Stromal cell of bone marrow (primary cell): ENCODE data around the gene PSMA4.
"Not testable (repeated sequence)": the region's sequence is repeated elsewhere in the genome, so short reads cannot be mapped to it uniquely, and the experiment has no call there.

Source experiments
- DNase-seq: peaks from one replicate; pipeline ENCODE4 v3.0.0-alpha.2; 2012; ENCODE audit warnings: low read depth

The PSMA4 gene

DNA sequence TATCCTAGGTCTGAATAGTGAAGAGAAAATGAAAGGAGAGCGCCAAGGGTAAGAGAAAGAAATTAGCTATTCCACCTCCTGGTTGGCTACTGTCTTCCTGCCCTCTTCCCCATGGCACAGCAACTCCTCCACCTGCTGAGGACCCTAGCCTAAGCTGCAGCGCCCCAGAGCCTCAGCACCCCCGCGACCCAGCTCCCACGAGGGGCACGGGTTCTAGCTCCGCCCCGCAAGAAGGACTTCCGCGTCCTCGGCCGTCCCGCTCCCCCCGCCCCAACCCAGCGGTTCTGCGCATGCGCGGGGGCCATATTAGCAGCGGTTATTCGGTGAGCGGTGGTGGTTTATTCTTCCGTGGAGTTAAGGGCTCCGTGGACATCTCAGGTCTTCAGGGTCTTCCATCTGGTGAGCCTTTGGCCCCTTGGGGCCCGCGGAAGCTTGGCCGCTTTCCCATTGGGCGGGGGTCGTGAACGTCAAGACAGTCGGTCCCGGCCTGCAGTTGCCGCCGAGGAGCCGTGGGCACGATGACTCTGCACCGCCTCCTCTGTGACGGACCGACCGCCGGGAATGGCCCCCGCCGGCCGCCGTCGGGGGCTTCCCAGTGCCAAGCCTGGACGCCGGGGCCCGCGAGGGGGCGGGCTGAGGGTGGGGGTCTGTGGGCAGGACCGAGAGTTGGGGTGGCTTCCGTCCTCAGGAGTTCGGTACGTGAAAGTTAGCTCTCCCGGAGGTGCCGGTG is at the start of gene PSMA4:
Gene PSMA4 (plus strand): TSS at position 304 of the 730 bp plus-strand sequence. CDS start 1,484 bp downstream, outside the sequence.
- DNase-seq, result peak; percentile 73

- DNase-seq, result peak; percentile 15
These were observed 47.4 kb upstream of the PSMA4 start for GRCh38 chr15:78492872-78493271.

DNA sequence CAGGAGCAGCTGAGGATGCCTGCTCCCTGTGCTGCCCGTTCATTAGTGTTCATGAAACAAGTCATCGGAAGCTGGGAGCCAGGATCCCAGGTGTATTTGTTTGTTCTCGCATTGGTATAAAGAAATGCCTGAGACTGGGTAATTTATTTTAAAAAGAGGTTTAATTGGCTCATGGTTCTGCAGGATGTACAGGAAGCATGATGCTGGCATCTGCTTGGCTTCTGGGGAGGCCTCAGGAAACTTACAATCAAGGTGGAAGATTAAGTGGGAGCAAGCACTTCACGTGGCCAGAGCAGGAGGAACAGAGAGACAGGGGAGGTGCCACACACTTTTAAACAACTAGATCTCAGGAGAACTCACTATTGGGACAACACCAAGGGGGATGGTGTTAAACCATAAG is 38.4 kb upstream of the PSMA4 start:
- DNase-seq, result no peak

GRCh38 chr15:78502641-78503040 is 37.6 kb upstream of the PSMA4 start:
- no peak for DNase-seq

- peak; percentile 97 for DNase-seq
These were observed 33.0 kb upstream of the PSMA4 start, which contains the start of gene HYKK for GRCh38 chr15:78506971-78507830. HYKK (plus strand) TSS chr15:78507577; CDS start chr15:78513089, 5,512 bp downstream.

GRCh38 chr15:78507831-78508160 is 32.4 kb upstream of the PSMA4 start:
- DNase-seq, result no peak

GRCh38 chr15:78508272-78508671 is 32.0 kb upstream of the PSMA4 start:
- DNase-seq, result no peak

GRCh38 chr15:78509726-78510312 is 30.4 kb upstream of the PSMA4 start:
- DNase-seq, result no peak

DNA sequence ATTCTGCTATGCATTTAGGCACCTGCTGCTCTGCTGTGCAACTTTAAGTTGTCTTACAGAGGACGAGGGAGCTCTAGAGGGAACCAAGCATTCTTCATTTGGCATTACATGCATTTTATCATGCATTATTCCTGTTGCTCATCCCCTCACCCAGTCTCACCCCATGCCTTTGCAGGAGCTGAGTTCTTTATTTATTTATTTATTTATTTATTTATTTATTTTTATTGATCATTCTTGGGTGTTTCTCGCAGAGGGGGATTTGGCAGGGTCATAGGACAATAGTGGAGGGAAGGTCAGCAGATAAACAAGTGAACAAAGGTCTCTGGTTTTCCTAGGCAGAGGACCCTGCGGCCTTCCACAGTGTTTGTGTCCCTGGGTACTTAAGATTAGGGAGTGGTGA is 20.2 kb upstream of the PSMA4 start:
- not testable (repeated sequence) for DNase-seq

- DNase-seq, result no peak
These were observed 16.0 kb upstream of the PSMA4 start for GRCh38 chr15:78524230-78524629.

GRCh38 chr15:78527325-78527724 is 12.9 kb upstream of the PSMA4 start:
- DNase-seq, result no peak

DNA sequence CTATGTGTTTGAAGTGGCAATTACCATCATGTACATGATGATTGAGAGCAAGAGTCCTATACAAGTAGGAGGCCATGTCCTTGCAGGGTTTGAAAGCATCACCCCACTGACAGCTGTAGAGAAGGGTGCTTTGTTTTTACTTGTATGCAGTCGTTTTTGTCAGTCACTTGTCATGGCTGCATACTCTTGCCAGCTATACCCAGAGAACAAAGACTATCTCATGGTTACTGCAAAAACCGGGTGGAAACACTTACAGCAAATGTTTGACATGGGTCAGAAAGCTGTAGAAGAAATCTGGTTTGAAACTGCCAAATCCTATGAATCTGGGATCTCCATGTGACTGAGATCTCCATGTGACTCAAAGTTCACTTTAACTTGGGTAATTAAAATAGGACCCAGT is 6.9 kb upstream of the PSMA4 start:
- no peak for DNase-seq

DNA sequence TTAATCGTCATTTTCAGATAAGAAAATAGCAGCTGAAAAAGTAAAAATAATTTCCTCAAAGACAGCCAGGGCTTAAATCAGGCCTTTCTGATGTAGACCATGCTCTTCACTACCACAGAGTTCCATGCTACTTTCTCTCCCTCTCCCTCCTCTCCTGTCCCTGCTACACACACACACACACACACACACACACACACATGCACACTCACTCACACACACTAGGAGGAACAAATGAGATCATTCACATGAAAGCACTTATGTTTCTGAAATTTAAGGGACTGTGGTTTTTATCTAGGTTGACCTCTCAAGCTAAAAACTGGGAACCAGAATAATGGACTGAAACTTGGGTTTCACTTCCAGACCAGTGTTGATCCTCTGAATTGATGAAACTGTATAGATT is 4.1 kb upstream of the PSMA4 start:
- DNase-seq, result no peak

GRCh38 chr15:78537266-78537905 is 2.9 kb upstream of the PSMA4 start:
- no peak for DNase-seq

GRCh38 chr15:78538358-78538757 is 1.9 kb upstream of the PSMA4 start:
- DNase-seq, result no peak

DNA sequence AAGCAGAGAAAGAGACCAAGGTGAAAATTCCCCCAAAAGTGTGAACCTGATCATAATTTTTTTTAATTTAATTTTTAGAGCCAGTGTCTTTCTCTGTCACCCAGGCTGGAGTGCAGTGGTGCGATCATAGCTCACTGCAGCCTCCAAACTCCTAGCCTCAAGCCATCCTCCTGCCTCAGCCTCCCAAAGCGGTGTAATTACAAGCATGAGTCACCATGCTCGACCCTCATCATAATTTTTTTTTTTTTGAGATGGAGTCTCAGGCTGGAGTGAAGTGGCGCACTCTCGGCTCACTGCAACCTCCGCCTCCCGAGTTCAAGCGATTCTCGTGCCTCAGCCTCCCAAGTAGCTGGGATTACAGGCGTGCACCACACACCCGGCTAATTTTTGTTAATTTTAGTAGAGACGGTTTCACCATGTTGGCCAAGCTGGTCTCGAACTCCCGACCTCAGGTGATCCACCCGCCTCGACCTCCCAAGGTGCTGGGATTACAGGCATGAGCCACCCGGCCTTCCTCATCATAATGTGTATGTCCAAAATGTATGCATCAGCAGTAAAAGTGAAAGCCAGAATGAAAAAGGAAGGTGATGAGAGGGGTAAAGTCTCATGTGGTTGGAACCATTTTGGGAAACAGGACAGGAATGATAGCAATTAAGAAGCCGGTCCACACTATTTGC is 642 bp upstream of the PSMA4 start:
- not testable (repeated sequence) for DNase-seq

DNA sequence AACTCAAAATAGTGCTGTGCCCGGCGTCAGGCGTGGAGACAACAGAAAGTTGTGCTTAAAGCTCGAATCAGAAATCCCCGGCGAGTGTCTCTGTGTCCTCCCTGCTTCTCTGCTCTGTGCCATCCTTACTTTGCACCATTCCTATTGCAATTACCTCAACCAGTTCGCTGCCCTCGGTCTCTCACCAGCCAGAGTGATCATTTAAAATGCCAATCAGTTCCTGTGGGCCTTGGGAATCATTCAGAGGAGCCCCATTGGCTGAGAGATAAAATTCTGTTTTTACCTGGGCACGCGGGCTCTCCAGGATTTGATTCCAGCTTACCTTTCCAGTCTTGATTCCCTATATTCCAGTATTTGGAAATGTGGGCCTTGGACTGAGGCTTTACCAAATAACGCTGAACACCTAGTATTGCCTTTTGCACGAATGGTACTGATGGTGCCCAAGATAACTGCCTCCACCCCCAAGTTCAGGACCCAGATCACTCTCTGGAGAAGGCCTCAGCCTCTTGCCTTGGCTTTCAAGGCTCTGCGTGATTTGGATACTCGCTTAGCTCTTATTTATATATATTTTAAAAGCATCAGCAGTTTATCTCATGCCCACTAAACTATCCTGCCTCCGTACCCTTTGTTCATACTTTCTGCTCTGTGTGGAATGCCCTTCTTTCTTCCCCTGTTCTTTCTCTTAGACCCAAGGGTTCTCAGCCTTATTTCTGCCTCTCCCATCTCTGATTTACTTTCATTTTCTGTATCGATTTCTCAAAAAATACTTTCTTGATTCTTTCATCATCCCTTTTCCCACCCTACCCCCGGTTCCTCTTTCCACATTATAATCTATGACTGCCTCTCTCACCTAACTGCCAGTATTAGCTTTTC is 863 bp downstream of the PSMA4 start:
- no peak for DNase-seq

GRCh38 chr15:78541744-78542034 is 1.4 kb downstream of the PSMA4 start:
- no peak for DNase-seq

GRCh38 chr15:78542647-78543046 is 2.4 kb downstream of the PSMA4 start:
- no peak for DNase-seq

DNA sequence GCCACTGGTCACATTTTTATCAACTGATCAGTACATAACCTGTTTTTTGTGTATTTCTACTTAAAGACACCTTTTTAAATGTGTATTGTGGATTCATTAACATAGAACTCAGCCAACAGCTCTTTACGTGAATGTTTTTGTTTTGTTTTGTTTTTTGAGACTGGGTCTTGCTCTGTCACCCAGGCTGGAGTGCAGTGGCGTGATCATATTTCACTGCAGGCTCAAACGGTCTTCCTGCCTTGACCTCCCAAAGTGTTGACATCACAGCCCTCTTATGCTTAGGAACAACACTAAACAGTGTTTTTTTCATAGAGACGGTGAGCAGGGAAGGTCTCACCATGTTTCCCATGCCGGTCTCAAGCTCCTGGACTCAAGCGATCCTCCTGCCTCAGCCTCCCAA is 9.9 kb downstream of the PSMA4 start:
- no peak for DNase-seq

DNA sequence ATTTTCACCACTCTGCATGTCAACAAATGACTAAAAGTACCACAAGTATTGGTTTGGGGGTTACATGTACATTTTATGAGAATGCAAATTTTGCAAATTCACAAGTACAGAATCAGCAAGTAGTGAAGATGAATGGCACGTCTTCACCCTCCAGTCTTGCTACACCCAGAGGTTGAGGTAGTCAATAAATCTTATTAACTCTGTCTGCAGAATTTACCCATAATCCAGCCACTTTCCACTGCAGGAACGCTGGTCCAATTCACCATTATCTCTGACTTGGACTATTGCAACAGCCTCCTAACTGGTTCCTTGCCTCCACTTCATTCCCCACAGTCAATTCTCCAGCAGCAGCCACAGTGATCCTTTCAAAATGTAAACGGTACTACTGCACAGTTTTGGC is 10.6 kb downstream of the PSMA4 start:
- no peak for DNase-seq
